ENCODE data around the gene ZFYVE27.
"Not testable (repeated sequence)": the region's sequence is repeated elsewhere in the genome, so short reads cannot be mapped to it uniquely, and the experiment has no call there.

Gene ZFYVE27

GRCh38 chr10:97736902-97737769, at the start of gene ZFYVE27:
TSS of gene ZFYVE27 (plus strand) at chr10:97737128. CDS start at chr10:97738478, 1,350 bp downstream.
- peak; percentile 37 for DNase-seq

GRCh38 chr10:97687785-97688781, 48.8 kb upstream of the ZFYVE27 start:
- DNase-seq = no peak

- DNase-seq = no peak
Measured at GRCh38 chr10:97689559-97690020, 47.3 kb upstream of the ZFYVE27 start.

- DNase-seq = no peak
Measured at GRCh38 chr10:97690133-97690532, 46.8 kb upstream of the ZFYVE27 start.

- not testable (repeated sequence) for DNase-seq
Measured at GRCh38 chr10:97698072-97698655, 38.8 kb upstream of the ZFYVE27 start.

- peak; percentile 7 for DNase-seq
Measured at GRCh38 chr10:97701438-97702069, 35.4 kb upstream of the ZFYVE27 start.

- DNase-seq = no peak
Measured at GRCh38 chr10:97703398-97704067, 33.4 kb upstream of the ZFYVE27 start.

GRCh38 chr10:97704341-97704740, 32.6 kb upstream of the ZFYVE27 start:
- DNase-seq = no peak

- no peak for DNase-seq
Measured at GRCh38 chr10:97705006-97705670, 31.8 kb upstream of the ZFYVE27 start.

GRCh38 chr10:97707134-97707861, 29.6 kb upstream of the ZFYVE27 start:
- no peak for DNase-seq

- DNase-seq = no peak
Measured at GRCh38 chr10:97708167-97708566, 28.8 kb upstream of the ZFYVE27 start.

- no peak for DNase-seq
Measured at GRCh38 chr10:97708976-97709946, 27.7 kb upstream of the ZFYVE27 start.

- DNase-seq = no peak
Measured at GRCh38 chr10:97711640-97712572, 25.0 kb upstream of the ZFYVE27 start.

- peak; percentile 4 for DNase-seq
Measured at GRCh38 chr10:97713339-97713825, 23.5 kb upstream of the ZFYVE27 start, which contains the start of gene MARVELD1. TSS of gene MARVELD1 (plus strand) at chr10:97713730. CDS start at chr10:97713877, 147 bp downstream.

- DNase-seq = no peak
Measured at GRCh38 chr10:97713826-97714400, 23.0 kb upstream of the ZFYVE27 start.

GRCh38 chr10:97714401-97715258, 22.3 kb upstream of the ZFYVE27 start:
- no peak for DNase-seq

Measured in NCI-H1417 treated with DMSO at 0.1 percent for 48 hours (cell line).